GM06990 (cell line): Measurements from ENCODE around the gene R3HDM2.
A peak's percentile ranks its signal among the peaks of the same experiment; 100 is the strongest.

Experiments
- DNase-seq: peaks from one replicate; pipeline ENCODE4 v3.0.0-alpha.2; 2011; ENCODE audit not compliant: insufficient read length; ENCODE audit errors: extremely low read depth
- H3K27me3 ChIP-seq: replicated peaks from 2 replicates; pipeline ENCODE4 v1.6.0; 2011; ENCODE audit warnings: low read length; ENCODE audit not compliant: control insufficient read depth, insufficient read depth
- H3K36me3 ChIP-seq: 2 replicates; pipeline ENCODE4 v1.5.1; 2011; ENCODE audit warnings: low read length; ENCODE audit not compliant: control insufficient read depth, insufficient read depth
- H3K4me3 ChIP-seq: replicated peaks from 2 replicates; pipeline ENCODE4 v1.5.1; 2011; ENCODE audit warnings: low read depth, mild to moderate bottlenecking, control low read depth, low read length
- CTCF ChIP-seq: IDR thresholded peaks from 2 replicates; pipeline ENCODE4 v1.5.1; 2011; ENCODE audit warnings: low read length, control low read depth, mild to moderate bottlenecking, inconsistent platforms; ENCODE audit not compliant: insufficient read depth, poor library complexity, severe bottlenecking

R3HDM2 gene

GRCh38 chr12:57458665-57459054 is 27.8 kb upstream of the R3HDM2 start:
- no peaks in the 10 kb centered on the region for H3K36me3 ChIP-seq
- TF ChIP-seq CTCF = no peak
- DNase-seq = no peak
- H3K4me3 ChIP-seq = peak overlapping the region; percentile 81
- no peaks in the 10 kb centered on the region for H3K27me3 ChIP-seq

DNA sequence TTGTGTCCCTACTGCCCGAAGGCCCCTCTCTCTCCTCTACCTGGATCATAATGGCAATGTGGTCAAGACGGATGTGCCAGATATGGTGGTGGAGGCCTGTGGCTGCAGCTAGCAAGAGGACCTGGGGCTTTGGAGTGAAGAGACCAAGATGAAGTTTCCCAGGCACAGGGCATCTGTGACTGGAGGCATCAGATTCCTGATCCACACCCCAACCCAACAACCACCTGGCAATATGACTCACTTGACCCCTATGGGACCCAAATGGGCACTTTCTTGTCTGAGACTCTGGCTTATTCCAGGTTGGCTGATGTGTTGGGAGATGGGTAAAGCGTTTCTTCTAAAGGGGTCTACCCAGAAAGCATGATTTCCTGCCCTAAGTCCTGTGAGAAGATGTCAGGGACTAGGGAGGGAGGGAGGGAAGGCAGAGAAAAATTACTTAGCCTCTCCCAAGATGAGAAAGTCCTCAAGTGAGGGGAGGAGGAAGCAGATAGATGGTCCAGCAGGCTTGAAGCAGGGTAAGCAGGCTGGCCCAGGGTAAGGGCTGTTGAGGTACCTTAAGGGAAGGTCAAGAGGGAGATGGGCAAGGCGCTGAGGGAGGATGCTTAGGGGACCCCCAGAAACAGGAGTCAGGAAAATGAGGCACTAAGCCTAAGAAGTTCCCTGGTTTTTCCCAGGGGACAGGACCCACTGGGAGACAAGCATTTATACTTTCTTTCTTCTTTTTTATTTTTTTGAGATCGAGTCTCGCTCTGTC is 26.1 kb upstream of the R3HDM2 start:
- TF ChIP-seq CTCF = no peak
- no peak for DNase-seq
- no peaks in the 10 kb centered on the region for H3K27me3 ChIP-seq
- H3K4me3 ChIP-seq = no peak overlapping the region
- no peaks in the 10 kb centered on the region for H3K36me3 ChIP-seq

- DNase-seq = no peak
- peak; percentile 90 for TF ChIP-seq CTCF
- Histone ChIP-seq H3K36me3 (no peaks in the 10 kb centered on the region), H3K27me3 (no peaks in the 10 kb centered on the region), H3K4me3 (no peak overlapping the region)
Observed at GRCh38 chr12:57456145-57456700, 25.4 kb upstream of the R3HDM2 start.

- Histone ChIP-seq H3K36me3 (no peaks in the 10 kb centered on the region), H3K27me3 (no peaks in the 10 kb centered on the region), H3K4me3 (no peak overlapping the region)
- no peak for DNase-seq
- no peak for TF ChIP-seq CTCF
Observed at GRCh38 chr12:57455374-57456144, 24.7 kb upstream of the R3HDM2 start.

DNA sequence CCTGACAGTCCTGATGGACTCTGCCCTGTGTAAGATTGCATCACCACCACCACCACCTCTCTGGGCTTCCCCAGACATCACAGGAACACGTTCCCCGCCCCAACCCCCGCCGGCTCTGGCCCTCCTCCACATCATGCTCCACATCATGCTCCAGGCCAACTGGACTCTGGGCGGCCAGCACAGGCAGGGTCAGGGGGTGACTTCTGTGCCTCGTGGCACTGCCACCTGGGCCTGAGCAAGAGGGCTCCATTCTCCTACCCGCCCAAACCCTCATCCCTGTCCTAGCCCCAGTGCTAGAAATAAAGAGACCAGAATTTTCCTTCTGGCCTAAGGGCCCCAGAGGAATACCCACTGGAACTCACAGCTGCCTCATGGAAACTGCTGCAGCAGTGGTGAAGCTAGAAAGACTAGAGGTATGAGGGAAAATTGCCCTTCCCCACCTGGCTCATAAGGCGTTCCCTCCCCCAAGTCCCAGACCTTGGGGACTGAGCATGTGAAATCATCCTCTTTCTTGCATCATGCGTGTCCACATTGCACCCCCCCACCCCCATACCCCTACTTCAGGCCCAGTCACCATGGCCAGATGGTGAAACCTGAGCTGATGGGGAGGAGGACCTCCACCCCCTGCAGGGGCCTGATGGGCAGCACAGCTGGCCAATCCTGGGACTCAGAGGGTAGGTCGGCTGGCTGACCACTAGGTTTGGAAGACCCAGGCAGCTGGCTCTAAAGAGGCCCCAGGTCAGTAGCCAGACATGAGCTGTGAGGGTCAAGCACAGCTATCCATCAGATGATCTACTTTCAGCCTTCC is 23.9 kb upstream of the R3HDM2 start, which contains the start of gene INHBE:
Gene INHBE (plus strand): TSS at position 742 of the 808 bp plus-strand sequence. CDS start 230 bp downstream, outside the sequence.
- no peak for TF ChIP-seq CTCF
- H3K27me3 ChIP-seq = no peaks in the 10 kb centered on the region
- no peak for DNase-seq
- H3K4me3 ChIP-seq = no peak within 1 kb of the TSS
- H3K36me3 ChIP-seq = no peaks in the 10 kb centered on the region
